Measurements from ENCODE around the gene S100A8.

Gene S100A8

DNA sequence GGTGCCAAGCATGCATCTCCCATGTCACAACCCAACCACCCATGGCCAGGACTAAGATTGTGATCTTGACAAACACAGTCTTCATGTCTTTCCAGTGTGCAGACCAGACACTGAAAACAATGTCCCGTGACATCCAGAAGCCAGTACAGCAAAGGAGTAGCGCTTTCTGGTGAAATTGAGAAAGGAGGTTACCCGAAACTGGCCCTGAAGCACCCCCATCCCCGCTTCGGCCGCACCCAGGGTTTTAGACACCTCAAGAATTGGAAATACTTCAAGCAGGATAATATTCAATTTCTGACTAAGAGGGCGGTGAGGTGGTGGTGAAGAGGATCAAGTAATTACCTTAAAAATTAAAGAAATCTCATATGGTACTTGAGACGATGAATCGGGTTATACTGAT, 10.6 kb upstream of the S100A8 start:
- peaks cover 3% of the 10 kb centered on the region for H3K9me3 Mint-ChIP-seq
- H3K27me3 Mint-ChIP-seq = peaks cover 5% of the 10 kb centered on the region
- H3K36me3 Mint-ChIP-seq (ENCODE audit: low read depth) = no peaks in the 10 kb centered on the region
- no peak overlapping the region for H3K4me3 Mint-ChIP-seq
- H3K4me1 Mint-ChIP-seq (ENCODE audit: low read depth) = no peaks in the 10 kb centered on the region
- no peak overlapping the region for H3K27ac Mint-ChIP-seq

DNA sequence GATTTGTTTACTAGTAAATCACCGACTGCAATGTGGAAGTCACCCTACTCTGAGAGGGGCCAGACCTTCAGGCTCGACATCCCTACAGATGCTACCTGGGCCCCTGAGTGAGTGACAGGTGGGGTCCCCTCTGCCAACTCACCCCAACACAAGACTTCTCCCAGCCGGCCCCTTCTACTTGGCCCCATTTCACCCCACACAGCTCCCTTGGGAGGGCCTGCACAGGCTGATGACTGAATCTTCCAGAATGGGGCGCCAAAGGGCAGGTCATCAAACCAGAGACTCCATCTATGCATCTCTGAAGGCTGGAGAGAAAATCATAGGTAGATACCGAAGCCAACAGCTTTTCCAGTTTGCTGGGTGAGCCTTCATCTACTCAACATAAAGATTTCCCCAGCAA, 9.4 kb upstream of the S100A8 start:
- Mint-ChIP-seq H3K36me3 (ENCODE audit: low read depth) (no peaks in the 10 kb centered on the region), H3K4me1 (ENCODE audit: low read depth) (no peaks in the 10 kb centered on the region), H3K27me3 (peaks cover 9% of the 10 kb centered on the region), H3K9me3 (peaks cover 3% of the 10 kb centered on the region), H3K4me3 (no peak overlapping the region), H3K27ac (no peak overlapping the region)

DNA sequence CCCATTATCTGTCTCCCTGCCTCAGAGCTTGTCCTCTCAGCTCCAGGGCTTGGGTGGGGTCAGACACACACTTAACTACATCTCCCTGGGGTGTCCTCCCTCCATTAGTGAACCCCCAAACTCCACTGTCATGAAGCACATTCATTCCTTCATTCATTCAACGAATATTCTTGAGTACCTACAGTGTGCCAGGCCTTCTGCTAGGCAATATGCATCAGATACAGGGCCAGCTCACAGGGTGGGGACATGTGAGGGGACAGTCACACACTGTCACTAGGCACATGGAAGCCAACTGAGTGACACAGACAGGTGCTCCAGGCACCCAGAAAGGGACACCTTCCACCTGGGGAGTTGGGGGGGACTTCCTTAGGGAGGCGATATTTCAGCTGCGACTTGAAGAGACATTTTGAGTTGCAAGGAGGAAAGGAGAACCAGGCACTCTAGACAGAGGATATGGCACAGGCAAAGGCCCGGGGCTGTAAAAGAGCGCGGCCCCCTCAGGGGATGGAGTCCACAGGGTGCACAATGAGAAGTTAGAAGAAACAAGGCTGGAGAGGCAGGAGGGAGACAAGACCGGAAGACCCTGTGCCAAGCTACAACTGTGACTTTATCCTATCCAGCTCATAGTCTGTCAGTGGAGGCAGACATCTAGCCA, 8.7 kb upstream of the S100A8 start:
- no peak overlapping the region for H3K27ac Mint-ChIP-seq
- H3K4me3 Mint-ChIP-seq = no peak overlapping the region
- H3K9me3 Mint-ChIP-seq = peaks cover under 1% of the 10 kb centered on the region
- H3K27me3 Mint-ChIP-seq = peaks cover 7% of the 10 kb centered on the region
- H3K36me3 Mint-ChIP-seq (ENCODE audit: low read depth) = no peaks in the 10 kb centered on the region
- no peaks in the 10 kb centered on the region for H3K4me1 Mint-ChIP-seq (ENCODE audit: low read depth)

DNA sequence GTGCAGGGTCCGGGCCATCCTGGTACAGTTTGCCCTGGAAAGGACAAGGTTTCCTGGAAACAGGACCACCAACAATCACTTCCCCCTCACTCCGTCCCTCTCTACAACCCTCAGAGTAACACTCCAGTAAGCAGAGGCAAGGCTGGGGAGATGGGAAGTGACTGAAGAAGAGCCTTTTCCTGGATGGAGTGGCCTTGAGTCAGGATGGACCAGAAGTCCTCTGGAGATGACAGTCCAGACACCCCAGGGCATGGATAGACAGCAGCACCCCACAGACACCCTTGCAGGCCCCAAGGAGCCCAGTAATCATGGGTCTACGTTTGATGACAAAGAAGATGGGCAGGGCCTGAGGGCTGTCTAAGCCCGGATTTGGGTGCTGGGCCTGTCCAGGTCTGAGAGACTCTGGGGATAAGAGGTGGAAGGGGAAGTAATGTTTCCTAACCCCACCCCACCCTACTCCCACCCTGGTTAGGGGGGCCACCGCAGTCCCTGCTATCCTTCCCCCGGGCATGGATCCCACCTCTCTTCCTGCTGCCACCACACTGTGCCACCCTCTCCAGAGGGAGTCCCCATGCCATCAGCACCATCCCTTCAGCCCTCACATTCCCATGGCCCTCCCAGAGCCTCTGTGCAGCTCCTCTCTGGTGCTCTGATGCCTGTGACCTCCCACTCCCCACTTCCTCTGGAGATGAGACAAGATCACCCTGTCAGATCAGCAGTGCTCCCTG, 7.2 kb upstream of the S100A8 start:
- H3K4me3 Mint-ChIP-seq = no peak overlapping the region
- H3K27me3 Mint-ChIP-seq = peaks cover 6% of the 10 kb centered on the region
- no peak overlapping the region for H3K27ac Mint-ChIP-seq
- no peaks in the 10 kb centered on the region for H3K36me3 Mint-ChIP-seq (ENCODE audit: low read depth)
- H3K9me3 Mint-ChIP-seq = no peaks in the 10 kb centered on the region
- no peaks in the 10 kb centered on the region for H3K4me1 Mint-ChIP-seq (ENCODE audit: low read depth)

DNA sequence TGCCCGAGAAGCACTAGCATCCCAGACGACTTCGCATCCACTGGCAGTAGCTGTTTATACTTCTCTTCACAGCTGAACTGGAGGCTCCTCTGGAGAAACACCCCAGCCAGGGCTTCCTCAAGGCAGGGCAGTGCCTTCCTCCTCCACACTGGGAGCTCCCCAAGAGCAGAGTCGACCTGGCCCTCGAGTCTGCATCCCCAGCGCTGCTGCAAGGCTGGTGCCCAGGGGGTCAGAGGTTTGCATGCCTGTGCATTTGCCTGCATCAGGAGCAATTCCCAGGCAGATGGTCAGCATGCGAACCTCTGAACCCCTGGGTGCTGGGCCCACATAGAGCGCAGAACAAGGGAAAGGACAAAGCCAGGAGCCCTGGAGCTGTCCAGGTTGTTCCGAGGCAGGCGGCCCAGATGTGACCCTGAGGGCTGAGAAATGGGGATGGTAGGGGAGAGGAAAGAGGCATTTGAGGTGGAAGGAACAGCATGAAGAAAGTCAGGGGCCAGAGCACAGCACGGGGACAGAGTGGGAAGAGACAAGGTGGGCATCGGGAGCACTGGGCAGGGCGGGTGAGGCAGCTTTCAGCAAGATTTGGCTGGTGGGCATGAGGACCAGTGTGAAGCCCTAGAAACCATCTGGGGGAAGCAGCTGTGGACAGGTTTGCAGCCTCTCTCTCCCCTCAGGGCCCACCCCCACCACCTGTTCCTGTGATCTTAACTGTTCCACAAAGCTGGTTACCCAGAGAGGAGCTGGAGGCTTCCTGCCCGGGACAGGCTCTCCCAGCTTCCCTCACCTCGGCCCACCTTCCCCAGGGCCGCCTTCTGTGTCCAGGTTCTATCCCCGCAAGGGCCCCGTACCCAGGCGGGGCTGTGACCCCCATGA, 6.4 kb upstream of the S100A8 start:
- no peaks in the 10 kb centered on the region for H3K4me1 Mint-ChIP-seq (ENCODE audit: low read depth)
- peaks cover 8% of the 10 kb centered on the region for H3K27me3 Mint-ChIP-seq
- no peaks in the 10 kb centered on the region for H3K36me3 Mint-ChIP-seq (ENCODE audit: low read depth)
- H3K4me3 Mint-ChIP-seq = no peak overlapping the region
- no peak overlapping the region for H3K27ac Mint-ChIP-seq
- H3K9me3 Mint-ChIP-seq = no peaks in the 10 kb centered on the region

DNA sequence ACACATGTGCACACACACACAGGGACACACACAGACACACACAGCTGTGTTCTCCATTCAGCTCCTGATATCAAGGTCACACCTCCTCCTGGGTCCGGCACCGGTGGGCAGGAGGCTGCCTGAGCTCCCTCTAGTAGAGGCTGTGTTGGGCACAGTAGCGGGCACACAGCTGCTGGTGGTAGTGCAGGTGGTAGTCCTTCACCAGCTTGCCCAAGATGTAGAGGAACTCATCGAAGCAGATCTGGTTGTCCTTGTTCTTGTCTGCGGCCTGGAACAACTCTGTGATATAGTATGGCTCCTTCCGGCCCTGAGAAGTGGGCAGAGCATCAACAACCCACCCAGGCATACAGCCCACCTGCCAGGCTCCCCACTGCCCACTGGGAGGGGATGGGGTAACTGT, 5.6 kb upstream of the S100A8 start:
- Mint-ChIP-seq H3K27ac (no peak overlapping the region), H3K36me3 (ENCODE audit: low read depth) (no peaks in the 10 kb centered on the region), H3K4me1 (ENCODE audit: low read depth) (no peaks in the 10 kb centered on the region), H3K9me3 (no peaks in the 10 kb centered on the region), H3K4me3 (no peak overlapping the region), H3K27me3 (peaks cover 10% of the 10 kb centered on the region)

DNA sequence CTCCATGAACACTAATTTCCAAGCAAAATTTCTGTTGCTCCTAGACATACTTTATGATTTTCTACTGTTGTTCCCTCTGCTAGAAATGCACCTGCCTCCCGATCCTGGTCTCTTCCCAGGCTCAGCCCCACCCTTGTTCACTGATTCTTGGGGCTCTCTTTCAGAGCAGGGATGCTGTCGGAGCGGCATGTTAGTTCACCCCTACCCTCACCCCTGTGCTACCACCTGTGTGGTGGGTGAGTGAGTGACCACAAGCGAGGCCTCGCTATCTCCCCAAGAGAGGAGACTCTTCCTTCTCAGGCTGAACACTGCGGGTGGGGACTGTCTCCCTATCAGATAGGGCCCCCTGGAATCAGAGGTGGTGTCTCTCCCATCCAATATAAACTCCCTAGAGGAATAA, 4.9 kb upstream of the S100A8 start:
- no peak overlapping the region for H3K4me3 Mint-ChIP-seq
- peaks cover 11% of the 10 kb centered on the region for H3K27me3 Mint-ChIP-seq
- H3K4me1 Mint-ChIP-seq (ENCODE audit: low read depth) = no peaks in the 10 kb centered on the region
- H3K36me3 Mint-ChIP-seq (ENCODE audit: low read depth) = no peaks in the 10 kb centered on the region
- no peak overlapping the region for H3K27ac Mint-ChIP-seq
- H3K9me3 Mint-ChIP-seq = no peaks in the 10 kb centered on the region

DNA sequence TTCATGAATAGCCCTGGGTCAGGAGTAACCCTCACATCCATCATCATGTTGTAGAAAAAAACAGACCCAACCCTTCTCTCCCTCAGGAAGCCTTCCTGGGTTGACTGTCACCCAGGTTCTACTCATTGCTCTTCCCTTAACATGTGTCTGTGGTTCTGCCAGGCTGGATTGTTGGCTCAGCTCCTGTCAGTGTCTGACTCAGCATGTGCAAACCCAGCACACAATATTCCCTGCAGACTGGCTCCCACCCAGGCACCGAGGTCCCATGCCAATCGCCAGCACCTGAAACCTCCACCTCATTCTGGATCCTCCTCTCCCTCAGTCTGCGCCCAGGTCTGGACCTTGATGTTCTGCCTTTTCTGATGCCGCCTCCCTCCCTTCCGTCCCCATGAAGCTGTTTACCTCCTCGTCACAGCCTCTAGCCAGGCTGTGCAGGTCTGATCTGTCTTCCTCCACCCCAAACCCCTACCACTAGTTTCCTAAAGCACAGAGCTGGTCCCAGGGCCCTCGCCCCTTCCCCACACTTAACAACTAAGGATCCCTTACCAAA, 4.3 kb upstream of the S100A8 start:
- Mint-ChIP-seq H3K36me3 (ENCODE audit: low read depth) (no peaks in the 10 kb centered on the region), H3K4me3 (no peak overlapping the region), H3K27ac (no peak overlapping the region), H3K4me1 (ENCODE audit: low read depth) (no peaks in the 10 kb centered on the region), H3K9me3 (no peaks in the 10 kb centered on the region), H3K27me3 (peaks cover 11% of the 10 kb centered on the region)

DNA sequence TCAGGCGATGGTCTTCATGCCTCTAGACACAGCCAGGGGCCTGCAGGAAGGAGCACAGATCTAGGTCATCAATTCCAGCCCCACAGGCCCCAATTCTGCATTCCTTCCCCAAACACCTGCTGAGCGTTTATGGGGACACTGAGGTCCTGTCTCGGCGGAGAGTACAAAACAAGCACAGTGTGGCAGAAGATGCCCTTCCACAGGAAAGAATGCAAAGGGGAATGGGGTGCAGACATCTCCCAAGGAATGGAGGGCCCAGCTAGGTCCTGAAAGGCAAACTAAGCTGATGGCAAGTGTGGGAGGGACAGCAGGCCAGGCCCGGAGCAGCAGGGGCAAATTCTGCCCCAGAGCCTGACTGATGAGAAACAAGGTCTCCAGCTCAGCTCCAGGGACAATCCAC, 3.5 kb upstream of the S100A8 start:
- Mint-ChIP-seq H3K9me3 (no peaks in the 10 kb centered on the region), H3K4me3 (no peak overlapping the region), H3K36me3 (ENCODE audit: low read depth) (no peaks in the 10 kb centered on the region), H3K27ac (no peak overlapping the region), H3K27me3 (peaks cover 14% of the 10 kb centered on the region), H3K4me1 (ENCODE audit: low read depth) (no peaks in the 10 kb centered on the region)

DNA sequence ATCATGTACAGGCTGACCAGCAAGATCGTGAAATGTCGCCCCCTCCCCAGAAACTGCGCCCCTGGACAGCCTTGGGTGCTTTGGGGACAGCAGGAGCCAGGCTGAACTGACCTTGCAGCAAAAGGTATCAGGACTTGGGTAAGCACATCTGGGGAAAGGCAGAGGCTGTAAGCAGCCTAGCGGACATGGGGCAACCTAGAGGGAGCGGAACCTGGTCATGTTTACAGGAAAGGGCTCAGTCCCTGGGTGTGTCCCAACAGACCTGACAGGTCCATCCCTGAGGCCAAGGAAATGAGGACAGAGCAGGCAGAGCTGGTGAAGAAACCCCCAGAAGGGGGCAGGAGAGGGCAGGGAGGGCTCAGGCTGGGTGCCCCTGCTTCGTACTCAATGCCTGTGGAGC, 3.1 kb upstream of the S100A8 start:
- Mint-ChIP-seq H3K4me3 (no peak overlapping the region), H3K36me3 (ENCODE audit: low read depth) (no peaks in the 10 kb centered on the region), H3K4me1 (ENCODE audit: low read depth) (no peaks in the 10 kb centered on the region), H3K27me3 (peaks cover 14% of the 10 kb centered on the region), H3K9me3 (no peaks in the 10 kb centered on the region), H3K27ac (no peak overlapping the region)

DNA sequence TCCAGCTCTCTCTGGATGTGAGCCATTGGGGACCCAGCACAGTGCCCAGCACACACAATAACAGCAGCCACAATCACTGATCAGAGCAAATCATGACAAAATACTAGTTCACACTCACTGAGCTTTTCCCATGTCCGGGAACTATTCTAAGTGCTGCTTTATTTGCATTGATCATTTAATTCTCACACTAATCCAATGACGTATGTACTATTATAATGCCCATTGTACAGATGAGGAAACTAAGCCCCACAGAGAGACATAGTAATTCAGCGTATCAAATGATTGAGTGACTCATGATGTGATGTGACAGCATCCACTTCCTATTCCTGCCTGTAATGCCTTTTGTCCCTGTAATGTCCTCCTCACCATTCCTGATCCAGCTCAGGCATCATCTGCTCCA, 1.9 kb upstream of the S100A8 start:
- H3K9me3 Mint-ChIP-seq = no peaks in the 10 kb centered on the region
- peaks cover 14% of the 10 kb centered on the region for H3K27me3 Mint-ChIP-seq
- no peaks in the 10 kb centered on the region for H3K36me3 Mint-ChIP-seq (ENCODE audit: low read depth)
- H3K4me1 Mint-ChIP-seq (ENCODE audit: low read depth) = no peaks in the 10 kb centered on the region
- no peak overlapping the region for H3K27ac Mint-ChIP-seq
- no peak overlapping the region for H3K4me3 Mint-ChIP-seq

DNA sequence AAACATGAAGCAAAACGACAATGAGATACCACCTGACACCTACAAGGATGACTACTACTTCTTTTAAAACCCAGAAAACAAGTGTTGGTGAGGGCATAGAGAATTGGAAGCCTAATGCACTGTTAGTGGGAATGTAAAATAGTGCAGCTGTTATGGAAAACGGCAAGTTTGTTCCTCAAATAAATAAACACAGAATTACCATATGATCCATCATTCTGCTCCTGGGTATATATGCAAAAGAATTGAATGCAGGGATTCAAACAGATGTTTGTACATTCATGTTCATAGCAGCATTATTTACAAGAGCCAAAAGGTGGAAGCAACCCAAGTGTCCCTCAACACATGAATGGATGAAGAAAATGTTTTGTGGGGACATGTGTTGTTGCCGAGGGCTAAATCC, 1.4 kb upstream of the S100A8 start:
- peaks cover 16% of the 10 kb centered on the region for H3K27me3 Mint-ChIP-seq
- H3K27ac Mint-ChIP-seq = no peak overlapping the region
- H3K9me3 Mint-ChIP-seq = no peaks in the 10 kb centered on the region
- H3K36me3 Mint-ChIP-seq (ENCODE audit: low read depth) = no peaks in the 10 kb centered on the region
- no peaks in the 10 kb centered on the region for H3K4me1 Mint-ChIP-seq (ENCODE audit: low read depth)
- no peak overlapping the region for H3K4me3 Mint-ChIP-seq

DNA sequence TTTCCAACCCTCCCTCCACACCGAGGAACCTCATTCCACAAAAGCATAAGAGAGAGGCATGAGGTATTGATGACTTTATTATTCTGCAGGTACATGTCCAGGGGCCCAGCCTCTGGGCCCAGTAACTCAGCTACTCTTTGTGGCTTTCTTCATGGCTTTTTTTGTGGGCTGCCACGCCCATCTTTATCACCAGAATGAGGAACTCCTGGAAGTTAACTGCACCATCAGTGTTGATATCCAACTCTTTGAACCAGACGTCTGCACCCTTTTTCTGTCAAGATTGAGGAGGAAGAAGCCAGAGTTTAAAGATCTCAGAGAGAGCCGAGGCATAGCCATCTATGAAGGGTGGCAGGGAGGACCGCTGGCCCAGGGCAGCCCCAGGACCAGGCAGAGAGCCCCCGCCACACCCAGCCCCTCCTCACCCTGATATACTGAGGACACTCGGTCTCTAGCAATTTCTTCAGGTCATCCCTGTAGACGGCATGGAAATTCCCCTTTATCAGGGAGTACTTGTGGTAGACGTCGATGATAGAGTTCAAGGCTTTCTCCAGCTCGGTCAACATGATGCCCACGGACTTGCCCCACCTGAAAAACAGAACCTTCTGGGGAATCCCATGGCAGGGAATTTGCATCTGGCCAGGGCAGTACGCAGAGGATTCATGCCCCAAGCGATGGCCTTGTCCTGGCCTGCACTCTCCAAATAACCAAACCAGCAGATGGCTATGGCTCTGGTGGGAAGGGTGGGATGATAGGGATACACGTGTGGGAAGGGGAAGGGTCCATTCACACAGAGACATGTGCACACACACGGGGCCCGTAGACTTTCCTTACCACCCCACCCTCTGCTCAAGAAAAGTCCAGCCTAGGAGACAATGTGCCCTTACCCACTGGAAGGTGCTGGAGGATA, 647 bp downstream of the S100A8 start:
- Mint-ChIP-seq H3K4me3 (no peak overlapping the region), H3K4me1 (ENCODE audit: low read depth) (no peaks in the 10 kb centered on the region), H3K27ac (no peak overlapping the region), H3K27me3 (peaks cover 14% of the 10 kb centered on the region), H3K36me3 (ENCODE audit: low read depth) (no peaks in the 10 kb centered on the region), H3K9me3 (no peaks in the 10 kb centered on the region)

DNA sequence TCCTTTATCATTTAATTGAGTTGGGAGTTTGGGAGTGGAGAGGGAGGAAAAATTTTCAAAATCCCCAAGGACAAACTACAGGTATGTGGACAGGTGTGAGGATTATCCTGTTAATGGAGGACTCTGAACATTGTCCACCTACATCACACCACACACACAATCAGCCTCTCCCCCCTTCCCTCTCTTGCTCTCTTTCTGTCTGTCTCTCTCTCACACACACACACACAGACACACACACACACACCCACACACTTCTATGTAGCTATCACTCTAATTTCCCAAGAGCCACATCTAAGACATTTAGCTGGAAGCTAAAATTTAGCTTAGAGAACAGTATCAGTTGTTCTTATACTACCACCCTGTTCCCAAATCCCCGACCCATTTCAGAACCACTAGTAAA, 1.5 kb downstream of the S100A8 start:
- peaks cover 14% of the 10 kb centered on the region for H3K27me3 Mint-ChIP-seq
- no peaks in the 10 kb centered on the region for H3K4me1 Mint-ChIP-seq (ENCODE audit: low read depth)
- no peaks in the 10 kb centered on the region for H3K9me3 Mint-ChIP-seq
- H3K4me3 Mint-ChIP-seq = no peak overlapping the region
- H3K36me3 Mint-ChIP-seq (ENCODE audit: low read depth) = no peaks in the 10 kb centered on the region
- no peak overlapping the region for H3K27ac Mint-ChIP-seq
